BE2C (cell line): ENCODE measurements around the gene SPOP.
A peak's percentile ranks its signal among the peaks of the same experiment; 100 is the strongest.

ENCODE experiments used
- DNase-seq: peaks from one replicate; pipeline ENCODE4 v3.0.0-alpha.2; 2020
- H3K27me3 ChIP-seq: fragments of 250-450 bp; sonication (Bioruptor Pico); 2 replicates; pipeline ENCODE4 v1.5.1; 2020; ENCODE audit warnings: mild to moderate bottlenecking
- H3K36me3 ChIP-seq: fragments of 250-450 bp; sonication (Bioruptor Pico); 2 replicates; pipeline ENCODE4 v1.5.1; 2020; ENCODE audit warnings: mild to moderate bottlenecking
- H3K4me1 ChIP-seq: fragments of 250-450 bp; sonication (Bioruptor Pico); 2 replicates; pipeline ENCODE4 v1.5.1; 2020
- H3K4me3 ChIP-seq: 2 replicates; pipeline ENCODE4 v1.5.1; 2011; ENCODE audit warnings: low read depth, low read length
- H3K9me3 ChIP-seq: fragments of 250-450 bp; sonication (Bioruptor Pico); 2 replicates; pipeline ENCODE4 v1.5.1; 2020
- CTCF ChIP-seq: IDR thresholded peaks from 2 replicates; pipeline ENCODE4 v1.5.1; 2012; ENCODE audit warnings: mild to moderate bottlenecking, low read depth, low read length

The SPOP gene

GRCh38 chr17:49707608-49708514 is 30.0 kb upstream of the SPOP start, which contains the start of gene SLC35B1:
SLC35B1 (minus strand) TSS chr17:49707964; CDS start chr17:49707833, 131 bp downstream.
- Histone ChIP-seq H3K9me3 (no peaks in the 10 kb centered on the region), H3K36me3 (peaks cover 26% of the 10 kb centered on the region), H3K27me3 (no peaks in the 10 kb centered on the region), H3K4me3 (peak within 1 kb of the TSS; percentile 81), H3K4me1 (no peaks in the 10 kb centered on the region)
- TF ChIP-seq CTCF: peak; percentile 95
- peak; percentile 99 for DNase-seq

GRCh38 chr17:49707246-49707607 is 29.3 kb upstream of the SPOP start:
- DNase-seq: no peak
- Histone ChIP-seq H3K27me3 (no peaks in the 10 kb centered on the region), H3K4me1 (no peaks in the 10 kb centered on the region), H3K36me3 (peaks cover 33% of the 10 kb centered on the region), H3K9me3 (no peaks in the 10 kb centered on the region), H3K4me3 (peak overlapping the region; percentile 81)
- no peak for TF ChIP-seq CTCF

GRCh38 chr17:49705254-49705653 is 27.4 kb upstream of the SPOP start:
- Histone ChIP-seq H3K9me3 (no peaks in the 10 kb centered on the region), H3K4me1 (no peaks in the 10 kb centered on the region), H3K4me3 (no peak overlapping the region), H3K27me3 (no peaks in the 10 kb centered on the region), H3K36me3 (peaks cover 50% of the 10 kb centered on the region)
- no peak for TF ChIP-seq CTCF
- no peak for DNase-seq

GRCh38 chr17:49703557-49704277 is 25.8 kb upstream of the SPOP start:
- Histone ChIP-seq H3K4me3 (no peak overlapping the region), H3K9me3 (no peaks in the 10 kb centered on the region), H3K36me3 (peaks cover 50% of the 10 kb centered on the region), H3K27me3 (no peaks in the 10 kb centered on the region), H3K4me1 (no peaks in the 10 kb centered on the region)
- DNase-seq: peak; percentile 30
- TF ChIP-seq CTCF: peak; percentile 69

- no peak for DNase-seq
- no peaks in the 10 kb centered on the region for H3K4me1 ChIP-seq
- peaks cover 50% of the 10 kb centered on the region for H3K36me3 ChIP-seq
Observed at GRCh38 chr17:49700960-49701359, 23.1 kb upstream of the SPOP start.

More at GRCh38 chr17:49700960-49701359, 23.1 kb upstream of the SPOP start:
- Histone ChIP-seq H3K4me3 (no peak overlapping the region), H3K27me3 (no peaks in the 10 kb centered on the region), H3K9me3 (no peaks in the 10 kb centered on the region)
- TF ChIP-seq CTCF: no peak
